Activated naive CD4-positive, alpha-beta T cell treated with Interleukin-2 at 50 U/mL for 16 hours (primary cell): ENCODE data around the gene DDIT4.
"Not testable (repeated sequence)": the region's sequence is repeated elsewhere in the genome, so short reads cannot be mapped to it uniquely, and the experiment has no call there.

Experiments used
- DNase-seq: peaks from one replicate; pipeline ENCODE4 v3.0.0-alpha.2; 2020

The DDIT4 gene

DNA sequence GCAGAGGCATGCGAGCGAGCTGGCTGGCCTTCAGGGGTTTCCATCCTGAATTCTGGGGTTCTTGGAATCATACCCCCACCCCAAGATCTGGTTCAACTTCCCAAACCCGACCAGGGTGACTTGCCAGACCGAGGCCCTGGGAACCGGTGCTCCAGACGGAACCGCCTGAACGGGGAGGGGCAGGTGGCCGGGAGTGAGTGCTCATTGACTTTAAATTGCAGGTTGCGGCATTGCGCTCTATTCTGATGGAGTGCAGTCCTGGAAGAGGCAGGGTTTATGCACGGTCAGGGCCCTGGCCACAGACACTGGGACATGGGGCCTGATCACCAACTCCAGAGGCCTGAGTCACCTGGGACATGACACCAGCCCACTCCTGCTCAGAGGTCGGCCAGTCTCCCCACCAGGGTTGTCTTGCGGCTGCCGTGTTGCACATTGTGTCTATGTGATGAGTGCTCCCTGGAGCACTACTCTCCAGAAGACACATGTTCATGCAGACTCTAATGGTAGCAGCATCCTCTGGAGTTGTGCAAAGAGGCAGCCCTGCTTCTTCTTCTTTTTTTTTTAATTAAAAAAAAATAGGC is 5.8 kb upstream of the DDIT4 start:
- DNase-seq, result no peak

GRCh38 chr10:72268475-72269200 is 5.1 kb upstream of the DDIT4 start:
- not testable (repeated sequence) for DNase-seq

GRCh38 chr10:72270607-72271281 is 3.0 kb upstream of the DDIT4 start:
- DNase-seq, result no peak

GRCh38 chr10:72272689-72273409 is 875 bp upstream of the DDIT4 start:
- DNase-seq, result peak; percentile 48

- DNase-seq, result no peak
These were observed 547 bp downstream of the DDIT4 start for GRCh38 chr10:72274213-72274729.

DNA sequence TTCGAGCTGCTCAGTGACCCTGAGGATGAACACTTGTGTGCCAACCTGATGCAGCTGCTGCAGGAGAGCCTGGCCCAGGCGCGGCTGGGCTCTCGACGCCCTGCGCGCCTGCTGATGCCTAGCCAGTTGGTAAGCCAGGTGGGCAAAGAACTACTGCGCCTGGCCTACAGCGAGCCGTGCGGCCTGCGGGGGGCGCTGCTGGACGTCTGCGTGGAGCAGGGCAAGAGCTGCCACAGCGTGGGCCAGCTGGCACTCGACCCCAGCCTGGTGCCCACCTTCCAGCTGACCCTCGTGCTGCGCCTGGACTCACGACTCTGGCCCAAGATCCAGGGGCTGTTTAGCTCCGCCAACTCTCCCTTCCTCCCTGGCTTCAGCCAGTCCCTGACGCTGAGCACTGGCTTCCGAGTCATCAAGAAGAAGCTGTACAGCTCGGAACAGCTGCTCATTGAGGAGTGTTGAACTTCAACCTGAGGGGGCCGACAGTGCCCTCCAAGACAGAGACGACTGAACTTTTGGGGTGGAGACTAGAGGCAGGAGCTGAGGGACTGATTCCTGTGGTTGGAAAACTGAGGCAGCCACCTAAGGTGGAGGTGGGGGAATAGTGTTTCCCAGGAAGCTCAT is 1.1 kb downstream of the DDIT4 start:
- DNase-seq, result peak; percentile 79

DNA sequence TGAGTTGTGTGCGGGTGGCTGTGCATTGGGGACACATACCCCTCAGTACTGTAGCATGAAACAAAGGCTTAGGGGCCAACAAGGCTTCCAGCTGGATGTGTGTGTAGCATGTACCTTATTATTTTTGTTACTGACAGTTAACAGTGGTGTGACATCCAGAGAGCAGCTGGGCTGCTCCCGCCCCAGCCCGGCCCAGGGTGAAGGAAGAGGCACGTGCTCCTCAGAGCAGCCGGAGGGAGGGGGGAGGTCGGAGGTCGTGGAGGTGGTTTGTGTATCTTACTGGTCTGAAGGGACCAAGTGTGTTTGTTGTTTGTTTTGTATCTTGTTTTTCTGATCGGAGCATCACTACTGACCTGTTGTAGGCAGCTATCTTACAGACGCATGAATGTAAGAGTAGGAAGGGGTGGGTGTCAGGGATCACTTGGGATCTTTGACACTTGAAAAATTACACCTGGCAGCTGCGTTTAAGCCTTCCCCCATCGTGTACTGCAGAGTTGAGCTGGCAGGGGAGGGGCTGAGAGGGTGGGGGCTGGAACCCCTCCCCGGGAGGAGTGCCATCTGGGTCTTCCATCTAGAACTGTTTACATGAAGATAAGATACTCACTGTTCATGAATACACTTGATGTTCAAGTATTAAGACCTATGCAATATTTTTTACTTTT is 1.8 kb downstream of the DDIT4 start:
- DNase-seq, result no peak

DNA sequence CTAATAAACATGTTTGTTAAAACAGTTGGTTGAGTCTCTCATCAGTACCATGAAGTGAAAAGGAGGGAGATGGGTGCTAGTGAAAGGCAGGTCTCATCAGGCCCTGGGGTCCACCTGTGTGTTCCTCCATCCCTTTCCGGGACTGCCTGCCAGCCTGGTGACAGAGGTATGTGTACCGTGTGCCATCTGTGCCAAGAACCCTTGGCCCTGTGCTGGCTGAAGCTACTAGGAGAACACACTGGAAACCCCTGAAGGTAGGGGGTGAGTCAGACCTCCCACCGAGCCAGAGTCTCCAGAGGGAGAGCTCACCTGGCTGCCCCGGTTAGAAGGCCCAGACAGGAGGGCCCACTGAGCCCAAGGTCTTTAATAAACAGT is 2.3 kb downstream of the DDIT4 start:
- no peak for DNase-seq

DNA sequence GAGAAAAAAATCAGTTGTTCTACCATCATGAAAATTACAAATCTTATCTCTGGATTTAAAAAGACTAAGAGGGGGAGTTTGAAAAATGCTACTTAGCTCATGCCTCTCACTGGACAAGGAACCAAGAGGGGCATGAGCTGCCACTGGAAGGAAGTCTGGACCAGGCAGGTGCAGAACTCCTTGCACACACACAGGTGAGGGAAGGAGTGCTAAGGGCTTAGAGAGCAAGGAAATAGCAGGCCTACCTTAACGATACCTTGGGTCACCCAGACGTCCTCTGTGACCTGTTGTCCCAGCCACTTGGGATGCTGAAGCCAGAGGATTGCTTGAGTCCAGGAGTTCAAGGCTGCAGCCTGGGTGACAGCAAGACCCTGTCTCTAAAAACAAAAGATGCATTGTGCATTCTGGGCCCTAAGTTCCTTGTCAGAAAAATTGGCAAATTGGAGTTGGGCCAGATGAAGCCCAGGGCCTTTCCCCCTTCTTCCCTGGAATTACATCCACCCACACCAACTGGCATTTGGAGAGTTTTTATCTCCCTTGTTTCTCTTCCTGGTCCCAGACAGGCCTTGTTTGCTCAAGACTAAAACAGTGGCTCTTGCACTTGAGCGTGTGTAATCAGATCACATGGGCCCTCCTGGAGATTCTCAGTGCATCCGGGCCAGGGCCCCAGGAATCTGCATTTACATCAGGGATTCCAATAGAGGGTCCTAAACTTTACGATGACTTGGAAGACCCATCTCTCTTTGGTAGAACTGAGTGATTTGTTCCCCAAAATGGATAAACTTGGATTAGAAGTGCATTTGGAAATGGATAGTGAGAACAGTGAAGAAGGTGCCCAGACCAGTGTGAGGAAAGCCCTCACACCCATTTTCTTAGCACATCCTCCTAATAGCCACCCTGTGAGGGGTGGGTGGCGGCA is 3.0 kb downstream of the DDIT4 start:
- DNase-seq, result no peak

- DNase-seq, result no peak
These were observed 3.7 kb downstream of the DDIT4 start for GRCh38 chr10:72277340-72277995.

DNA sequence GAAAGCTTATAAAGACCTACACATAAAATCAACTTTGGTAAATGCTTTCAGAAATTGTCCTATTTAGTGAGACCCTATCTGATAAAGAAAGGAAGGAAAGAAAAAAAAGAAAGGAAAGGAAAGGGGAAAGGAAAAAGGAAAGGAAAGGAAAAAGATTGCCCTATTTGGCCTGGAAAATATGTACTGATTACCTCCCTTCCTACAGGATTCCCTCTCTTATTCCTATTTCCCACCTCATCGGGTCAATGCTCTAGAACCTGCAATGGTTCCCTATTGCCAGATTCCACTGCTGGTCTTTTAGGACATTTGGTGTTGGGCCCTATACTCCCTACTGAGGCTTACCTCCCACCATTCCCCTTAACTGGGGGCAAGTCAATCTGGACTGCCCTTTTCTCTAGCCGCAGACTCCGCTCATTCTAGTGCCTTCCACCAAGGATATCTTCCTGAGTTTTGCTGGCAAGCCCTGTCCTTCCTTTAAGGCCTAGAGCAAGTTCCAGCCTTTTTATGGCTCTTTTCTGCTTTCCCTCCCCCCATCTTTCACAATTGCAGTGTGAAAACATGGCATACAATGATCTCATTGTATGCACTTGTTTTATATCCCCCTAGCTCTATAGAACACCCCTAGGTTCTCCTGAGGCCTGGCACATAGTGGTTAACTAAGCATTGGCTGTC is 4.4 kb downstream of the DDIT4 start:
- no peak for DNase-seq

DNA sequence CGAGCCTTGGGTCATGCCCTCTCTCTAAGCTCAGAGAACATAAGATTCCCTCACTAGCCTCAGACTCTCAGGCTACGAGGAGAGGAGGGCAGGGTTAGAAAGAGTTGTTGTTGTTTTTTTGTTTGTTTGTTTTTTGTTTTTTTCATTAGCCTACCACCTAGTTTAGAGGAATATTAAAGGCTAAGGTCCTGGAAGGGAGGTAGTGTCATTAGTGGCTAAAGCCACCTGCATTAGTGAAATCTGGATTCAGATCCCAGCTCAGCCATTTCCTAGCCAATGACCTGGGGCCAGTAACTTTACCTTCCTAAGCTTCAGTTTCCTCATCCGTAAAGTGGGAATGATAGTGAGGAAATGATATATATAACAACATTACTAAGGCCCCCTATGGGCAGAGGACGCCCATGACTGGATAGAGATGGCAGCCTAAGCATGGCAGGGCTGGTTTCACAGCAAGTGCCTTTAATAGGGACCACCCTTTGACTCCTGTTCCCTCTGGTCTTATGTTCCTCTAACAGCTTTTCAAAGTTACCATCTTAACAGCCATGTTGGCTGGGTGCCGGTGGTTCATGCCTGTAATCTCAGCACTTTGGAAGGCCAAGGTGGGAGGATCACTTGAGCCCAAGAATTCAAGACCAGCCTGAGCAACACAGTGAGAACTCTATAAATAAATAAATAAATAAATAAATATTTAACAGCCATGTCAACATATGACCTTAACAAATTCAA is 5.1 kb downstream of the DDIT4 start:
- DNase-seq, result no peak

DNA sequence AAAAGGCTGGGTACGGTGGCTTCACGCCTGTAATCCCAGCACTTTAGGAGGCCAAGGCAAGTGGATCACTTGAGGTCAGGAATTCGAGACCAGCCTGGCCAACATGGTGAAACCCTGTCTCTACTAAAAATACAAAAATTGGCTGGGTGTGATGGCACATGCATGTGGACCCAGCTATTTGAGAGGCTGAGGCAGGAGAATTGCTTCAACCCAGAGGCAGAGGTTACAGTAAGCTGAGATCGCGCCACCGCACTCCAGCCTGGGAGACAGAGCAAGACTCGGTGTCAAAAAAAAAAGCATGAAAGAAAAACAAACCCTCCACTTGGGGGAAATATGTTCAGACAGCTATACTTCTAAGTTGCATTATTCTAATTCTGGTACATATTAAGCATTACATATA is 5.9 kb downstream of the DDIT4 start:
- not testable (repeated sequence) for DNase-seq

DNA sequence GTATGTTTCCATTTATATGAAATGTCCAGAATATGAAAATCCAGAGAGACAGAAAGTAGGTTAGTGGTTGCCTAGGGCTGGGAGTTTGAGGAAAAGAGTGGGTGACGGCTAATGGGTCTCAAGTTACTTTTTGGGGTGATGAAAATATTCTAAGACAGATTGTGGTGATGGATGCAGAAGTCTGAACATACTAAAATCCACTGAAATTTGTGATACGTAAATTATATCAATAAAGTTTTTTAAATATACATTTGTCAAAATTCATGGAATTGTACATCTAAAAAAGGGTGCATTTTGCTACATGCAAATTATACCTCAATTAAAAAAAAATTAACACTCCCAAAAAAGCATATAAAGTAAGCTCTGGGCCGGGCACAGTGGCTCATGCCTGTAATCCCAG is 9.4 kb downstream of the DDIT4 start:
- DNase-seq, result no peak

- DNase-seq, result no peak
These were observed 12.3 kb downstream of the DDIT4 start for GRCh38 chr10:72285972-72286521.

- DNase-seq, result peak; percentile 39
These were observed 17.4 kb downstream of the DDIT4 start for GRCh38 chr10:72291019-72291532.

DNA sequence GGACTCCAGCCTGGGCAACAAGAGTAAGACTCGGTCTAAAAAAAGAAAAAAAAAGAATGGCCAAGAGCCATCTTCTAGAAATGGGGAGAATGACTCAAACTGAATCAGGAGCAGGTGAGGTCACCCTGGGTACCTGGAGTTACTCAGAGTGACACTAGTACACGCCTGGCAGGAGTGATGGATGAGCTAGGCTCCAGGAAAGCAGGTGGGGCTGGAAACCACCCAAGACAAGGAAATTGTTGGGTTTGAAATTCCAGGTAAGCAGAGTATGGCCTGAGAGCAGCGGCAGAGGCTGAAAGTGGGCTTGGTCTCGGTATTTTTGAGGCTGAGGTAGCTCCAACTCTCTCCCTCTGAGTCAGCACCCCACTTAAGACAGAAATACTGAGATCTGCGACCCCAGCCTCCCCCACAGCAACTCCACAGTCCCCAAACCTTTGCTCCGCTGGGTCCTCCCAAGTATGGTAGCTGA is 18.5 kb downstream of the DDIT4 start:
- DNase-seq, result peak; percentile 68

DNA sequence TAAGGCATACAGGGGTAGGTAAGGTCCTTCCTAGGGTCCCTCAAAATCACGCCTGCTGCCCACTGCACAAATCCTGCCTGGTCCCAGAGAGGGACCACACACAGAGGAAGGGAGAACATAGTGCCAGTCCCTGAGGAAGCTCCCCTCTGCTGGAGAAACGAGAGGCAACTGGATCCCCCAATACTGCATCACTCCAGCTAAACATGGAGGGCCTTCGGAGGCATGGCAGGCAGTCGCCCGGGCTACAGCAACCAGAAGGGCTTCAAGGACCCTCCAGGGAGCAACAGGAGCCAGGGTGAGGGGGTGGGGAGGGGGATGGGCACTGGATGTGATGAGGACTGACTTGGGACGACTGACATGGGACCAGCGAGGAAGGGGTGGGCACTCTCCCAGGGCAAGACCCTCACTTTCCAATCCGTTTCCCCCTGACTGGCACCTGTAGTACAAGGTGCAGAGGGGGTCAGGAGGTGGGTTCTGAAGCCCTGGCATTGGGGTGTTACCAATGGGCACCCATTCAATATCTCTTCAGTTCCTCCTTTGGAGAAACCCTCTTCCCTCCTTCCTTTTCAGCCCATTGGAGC is 21.7 kb downstream of the DDIT4 start:
- no peak for DNase-seq
